CD4-positive, alpha-beta T cell treated with Interleukin-15 for 4 hours (primary cell): ENCODE data around the gene SUMO3.

ENCODE experiments used
- DNase-seq: peaks from one replicate; pipeline ENCODE4 v3.0.0-alpha.2; 2020; ENCODE audit warnings: low spot score

The SUMO3 gene

DNA sequence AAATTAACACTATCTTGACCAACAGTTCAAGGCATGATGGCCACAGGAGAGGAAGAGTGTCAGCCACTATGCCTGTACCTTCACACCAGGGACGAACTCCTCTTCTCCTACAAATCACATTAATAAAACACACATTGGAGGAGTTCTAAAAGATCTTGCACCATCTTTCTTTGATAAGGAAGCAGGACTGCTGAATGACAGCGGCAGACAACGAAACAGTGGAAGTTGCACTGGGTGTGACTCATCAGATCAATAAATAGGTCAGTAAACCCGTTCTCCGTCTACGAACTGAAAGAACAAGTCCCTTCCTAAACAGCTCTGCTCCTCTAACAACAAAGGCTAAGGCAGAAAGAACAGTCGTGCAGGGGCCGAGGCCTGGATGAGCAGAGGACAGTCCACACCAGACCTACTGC is 39.4 kb downstream of the SUMO3 start:
- no peak for DNase-seq

DNA sequence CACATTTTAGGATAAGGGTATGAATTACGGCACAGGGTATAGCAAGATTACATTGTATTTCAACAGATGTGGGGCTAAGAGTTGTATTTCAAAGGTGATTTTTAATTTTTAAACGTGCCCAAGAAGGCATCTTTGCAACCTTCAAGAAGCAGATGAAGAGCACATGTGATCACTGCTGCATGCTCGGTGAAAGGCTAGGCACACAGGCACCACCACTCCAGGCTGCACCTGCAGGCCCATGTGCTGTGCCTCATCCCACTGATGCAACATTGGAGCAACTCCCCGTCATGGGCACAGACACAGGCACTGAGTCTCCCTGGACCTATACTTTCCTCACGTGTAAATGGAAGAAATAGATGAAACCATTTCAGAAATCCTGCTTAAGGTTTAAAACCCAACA is 39.8 kb downstream of the SUMO3 start:
- DNase-seq: no peak

DNA sequence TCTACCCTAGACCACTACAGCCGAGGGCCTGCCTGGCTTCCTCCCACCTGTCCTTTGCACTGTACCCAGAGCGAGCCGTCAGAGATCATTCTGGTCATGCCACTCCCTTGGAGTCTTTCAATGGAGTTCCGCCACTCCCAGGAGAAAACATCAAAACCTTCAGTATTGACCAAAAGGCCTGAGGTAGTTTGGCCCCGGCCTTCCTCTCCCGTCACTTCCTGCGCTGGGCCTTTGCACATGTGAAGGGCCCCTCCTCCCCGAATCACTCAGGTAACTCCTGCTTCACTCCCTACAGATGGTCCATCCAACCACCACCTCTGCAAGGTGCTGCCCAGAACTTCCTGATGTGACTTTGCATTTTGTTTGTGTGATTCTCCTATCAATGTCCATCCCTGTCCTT is 42.9 kb downstream of the SUMO3 start:
- no peak for DNase-seq

DNA sequence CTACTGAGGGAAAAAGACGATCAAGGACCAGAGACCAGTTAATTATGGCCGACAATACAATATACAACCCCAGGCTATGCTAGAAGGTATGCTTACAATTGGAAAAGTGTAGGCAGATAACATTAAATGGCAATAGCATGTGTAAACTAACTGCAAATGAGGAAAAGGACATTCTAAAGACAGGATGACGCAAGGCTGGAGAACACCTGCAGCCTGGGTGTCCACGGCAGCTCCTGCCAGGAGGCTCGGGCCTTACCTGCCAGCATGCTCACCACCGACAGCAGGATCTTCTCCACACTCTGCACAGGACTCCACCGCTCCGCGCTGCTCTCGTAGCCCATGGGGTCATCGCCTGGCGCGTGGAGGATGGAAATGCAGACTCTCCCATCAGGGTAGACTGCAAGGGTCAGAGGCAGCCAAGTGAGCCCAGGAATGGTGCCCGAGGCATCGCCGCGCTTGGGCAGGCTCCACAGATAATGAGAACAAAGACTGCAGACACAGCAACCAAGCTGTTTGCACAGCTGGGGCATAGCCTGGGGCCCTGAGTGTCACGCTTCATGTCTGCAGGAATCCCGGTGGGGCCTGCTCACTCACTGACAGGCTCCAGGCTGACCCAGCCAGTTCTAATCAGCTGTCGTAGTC is 44.5 kb downstream of the SUMO3 start:
- no peak for DNase-seq

DNA sequence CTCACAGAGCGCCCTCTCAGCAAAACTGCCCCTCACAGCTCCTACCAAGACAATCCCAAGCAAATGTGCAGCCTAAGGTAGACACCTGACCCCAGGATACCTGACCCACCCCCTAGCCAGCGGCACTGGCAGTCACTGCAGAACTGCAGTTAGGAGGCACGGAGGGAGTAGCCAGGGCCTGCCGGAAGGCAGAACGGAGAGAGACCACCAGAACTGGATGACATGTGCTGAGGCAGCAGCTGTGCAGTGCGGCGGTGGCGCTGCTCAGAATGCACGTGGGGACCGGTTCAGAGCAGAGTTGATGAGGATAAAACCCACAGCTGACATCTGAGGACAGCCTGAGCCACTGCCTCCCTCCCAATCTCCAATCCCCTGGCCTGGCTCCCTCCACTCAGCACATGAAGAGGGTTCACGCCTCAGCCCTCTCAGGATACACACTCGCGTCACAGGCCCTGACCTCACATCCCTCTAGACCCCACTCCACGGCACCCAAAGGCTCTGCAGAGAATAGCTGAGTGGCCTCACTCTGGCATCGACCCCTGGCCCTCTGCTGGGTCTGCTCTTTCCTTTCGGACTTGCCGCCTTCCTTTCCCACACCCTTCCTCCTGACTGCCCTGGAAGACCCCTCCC is 45.9 kb downstream of the SUMO3 start:
- DNase-seq: no peak

DNA sequence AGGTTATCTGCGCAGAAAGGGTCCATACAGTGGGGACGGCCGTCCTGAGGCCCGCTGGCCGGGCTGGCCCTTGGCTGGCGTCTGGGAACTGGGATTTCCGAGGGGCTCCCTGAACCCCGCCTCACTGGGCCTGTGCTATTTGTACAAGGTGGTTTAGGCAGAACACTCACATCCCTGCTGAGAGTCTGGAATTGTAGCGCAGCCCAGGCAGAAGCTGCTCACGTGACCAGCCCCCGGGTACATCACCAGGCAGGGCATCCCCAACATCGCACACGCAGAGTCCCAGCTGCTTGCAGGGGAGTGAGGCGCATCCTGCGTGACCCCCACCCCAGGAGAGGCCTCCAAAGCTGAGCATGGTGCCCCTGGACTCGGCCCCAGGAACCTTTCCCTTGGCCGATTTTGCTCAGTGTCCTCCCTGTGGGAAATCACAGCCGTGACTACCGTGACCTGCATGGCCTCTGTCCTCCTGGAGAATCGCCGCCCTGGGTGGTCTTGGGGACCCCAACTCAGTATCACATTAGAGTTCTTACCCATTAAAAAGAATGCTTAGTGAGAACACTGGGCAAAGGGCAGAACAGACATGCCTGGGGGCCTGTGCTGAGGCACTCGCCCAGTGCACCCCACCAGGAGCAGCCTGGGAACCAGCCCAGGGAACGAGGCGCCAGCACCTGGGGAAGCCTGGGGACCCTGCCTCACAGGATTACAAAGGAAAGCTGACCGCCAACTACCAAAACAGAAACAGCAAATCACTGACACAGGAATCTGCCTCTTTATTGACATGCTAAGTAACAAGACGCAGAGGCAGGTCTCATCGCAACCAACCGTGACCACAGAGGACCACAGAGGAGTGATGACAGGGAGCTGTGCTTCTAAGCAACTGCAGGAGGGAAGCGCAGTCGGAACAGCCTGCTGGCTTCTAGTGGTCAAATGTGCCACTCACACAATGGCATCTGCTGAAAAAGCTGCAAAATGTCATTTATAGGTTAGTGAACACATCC is 49.7 kb downstream of the SUMO3 start:
- no peak for DNase-seq

DNA sequence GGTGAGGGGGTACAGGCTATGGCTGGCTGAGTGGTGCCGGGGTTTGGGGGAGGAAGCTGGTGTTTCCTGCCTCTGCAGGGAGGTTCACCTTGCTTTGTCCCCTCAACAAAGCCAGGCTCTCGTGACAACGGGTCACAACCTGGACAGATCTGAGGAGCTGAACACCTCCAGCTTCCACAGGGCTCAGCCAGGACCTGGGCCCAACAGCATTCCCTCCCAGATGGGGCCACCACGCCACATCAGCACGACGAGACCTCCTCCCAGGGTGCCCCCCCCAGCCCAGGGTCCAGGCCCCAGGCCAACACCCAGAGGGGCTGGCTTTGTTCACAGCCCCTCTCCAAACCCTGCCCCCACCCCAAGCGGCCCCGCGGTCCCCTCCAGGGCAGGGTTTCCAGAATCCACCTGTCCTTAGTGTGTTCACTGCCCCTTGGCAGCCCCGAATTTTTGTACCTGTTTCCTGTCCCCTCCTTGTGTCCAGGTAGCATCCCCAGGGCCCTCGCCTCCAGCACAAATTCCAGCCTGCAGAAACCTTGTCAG is 51.0 kb downstream of the SUMO3 start:
- no peak for DNase-seq

DNA sequence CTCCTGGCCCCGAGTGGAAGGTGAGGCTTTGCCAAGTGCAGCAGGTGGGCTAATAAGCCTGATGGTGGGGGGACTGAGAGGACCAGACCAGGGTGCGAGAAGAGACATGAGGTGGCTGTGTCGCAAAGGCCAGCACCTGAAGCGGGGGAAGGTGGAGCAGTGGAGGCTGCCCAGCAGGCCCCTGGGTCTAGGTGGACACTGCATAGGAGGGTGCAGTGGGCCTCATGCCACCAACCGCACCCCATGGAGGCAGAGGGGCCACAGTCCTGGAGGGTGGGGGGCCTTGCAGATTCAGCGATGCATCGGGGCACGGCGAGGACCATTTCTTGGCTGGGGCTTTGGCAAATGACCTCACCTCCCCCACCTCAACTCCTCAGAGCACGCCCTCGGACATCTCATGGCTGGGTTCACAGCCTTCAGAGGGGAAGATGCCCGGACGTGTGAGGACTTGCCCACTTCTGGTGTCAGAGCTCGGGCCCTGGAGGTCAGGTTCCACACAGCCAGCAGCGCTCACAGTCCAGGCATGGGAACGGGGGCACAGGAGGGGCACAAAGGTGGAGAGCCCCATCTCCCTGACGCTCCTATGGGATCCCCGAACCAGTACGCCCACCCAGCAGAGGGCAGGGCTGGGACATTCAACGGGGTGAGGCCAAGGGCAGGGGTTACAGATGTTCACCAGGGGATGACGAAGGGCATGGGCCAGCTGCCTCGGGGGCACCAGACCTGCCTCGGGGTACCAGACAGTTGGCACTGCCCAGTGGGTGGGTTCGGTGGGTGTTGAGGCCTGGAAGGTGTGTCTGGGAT is 51.6 kb downstream of the SUMO3 start:
- no peak for DNase-seq

DNA sequence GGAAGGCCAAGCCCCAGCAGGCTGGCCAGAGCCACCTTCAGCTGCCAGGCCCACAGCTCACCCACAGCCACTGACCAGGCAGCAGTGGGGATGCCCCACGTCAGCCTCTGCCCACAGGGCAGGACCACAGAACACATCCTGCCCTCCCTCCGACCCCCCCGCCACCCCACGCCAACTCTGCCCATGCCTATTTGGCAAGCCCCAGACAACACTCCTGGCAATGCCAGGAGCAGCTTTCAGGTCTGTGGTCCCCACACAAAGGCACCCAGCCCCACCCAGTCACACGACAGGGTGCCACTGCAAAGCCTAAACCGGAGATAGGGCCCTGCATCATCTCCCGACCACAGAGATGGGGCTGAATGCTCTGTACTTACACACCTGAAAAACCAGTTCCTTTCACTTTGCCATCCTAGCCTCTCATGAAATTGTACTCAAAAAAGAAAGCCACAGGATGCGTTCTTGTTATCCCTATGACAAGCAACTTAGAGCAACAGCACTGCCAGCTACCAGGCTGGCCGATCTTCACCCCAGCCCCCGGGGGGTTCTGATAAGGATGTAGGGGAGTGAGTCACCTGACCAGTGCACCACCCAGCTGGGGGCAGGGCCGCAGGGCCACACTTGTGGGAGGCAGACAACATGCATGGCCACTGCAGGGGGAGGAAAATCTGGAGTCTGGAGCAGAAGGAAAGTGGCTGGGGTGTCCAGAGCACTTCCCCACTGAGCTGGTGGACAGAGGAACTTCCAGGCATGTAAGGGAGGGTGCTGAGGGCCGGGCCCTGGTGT is 52.4 kb downstream of the SUMO3 start:
- DNase-seq: peak; percentile 33

DNA sequence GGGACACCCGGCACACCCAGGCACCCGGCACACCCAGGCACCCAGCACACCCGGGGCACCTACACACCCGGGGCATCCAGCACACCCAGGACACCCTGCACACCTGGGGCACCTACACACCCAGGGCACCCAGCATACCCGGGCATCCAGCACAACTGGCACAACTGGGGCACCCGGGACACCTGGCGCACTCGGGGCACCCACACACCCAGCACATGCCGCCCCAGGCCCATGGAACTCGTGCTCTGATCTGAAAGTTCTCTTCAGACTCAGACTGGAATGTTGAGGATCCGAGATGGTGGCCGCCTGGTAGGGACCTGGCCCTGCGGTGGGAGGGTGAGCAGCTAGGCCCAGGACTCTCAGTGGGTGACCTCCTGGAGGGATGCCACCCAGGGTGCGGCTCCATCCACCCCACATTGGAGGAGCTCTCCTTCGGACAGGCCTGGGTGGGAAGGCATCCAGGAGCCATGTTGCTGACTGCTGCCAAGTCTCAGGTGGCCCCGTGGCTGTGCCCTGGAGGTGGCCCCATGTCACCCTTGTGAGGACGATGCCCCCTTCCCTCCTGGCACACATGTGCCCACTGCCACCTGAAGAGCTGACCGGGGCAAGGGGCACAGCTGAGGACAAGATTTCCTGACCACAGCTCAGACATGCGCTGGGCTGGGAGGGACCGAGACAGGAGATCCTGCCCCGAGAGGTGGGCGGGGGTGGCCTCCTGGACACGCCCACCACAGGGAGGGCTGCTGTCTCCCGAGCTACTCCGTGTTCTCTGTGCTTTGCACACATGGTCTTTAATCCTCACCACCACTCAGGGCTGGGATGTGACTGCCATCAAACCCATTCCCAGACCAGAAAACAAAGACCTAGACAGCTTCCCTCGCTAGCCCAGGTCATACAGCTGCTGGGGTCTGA is 53.3 kb downstream of the SUMO3 start:
- no peak for DNase-seq

DNA sequence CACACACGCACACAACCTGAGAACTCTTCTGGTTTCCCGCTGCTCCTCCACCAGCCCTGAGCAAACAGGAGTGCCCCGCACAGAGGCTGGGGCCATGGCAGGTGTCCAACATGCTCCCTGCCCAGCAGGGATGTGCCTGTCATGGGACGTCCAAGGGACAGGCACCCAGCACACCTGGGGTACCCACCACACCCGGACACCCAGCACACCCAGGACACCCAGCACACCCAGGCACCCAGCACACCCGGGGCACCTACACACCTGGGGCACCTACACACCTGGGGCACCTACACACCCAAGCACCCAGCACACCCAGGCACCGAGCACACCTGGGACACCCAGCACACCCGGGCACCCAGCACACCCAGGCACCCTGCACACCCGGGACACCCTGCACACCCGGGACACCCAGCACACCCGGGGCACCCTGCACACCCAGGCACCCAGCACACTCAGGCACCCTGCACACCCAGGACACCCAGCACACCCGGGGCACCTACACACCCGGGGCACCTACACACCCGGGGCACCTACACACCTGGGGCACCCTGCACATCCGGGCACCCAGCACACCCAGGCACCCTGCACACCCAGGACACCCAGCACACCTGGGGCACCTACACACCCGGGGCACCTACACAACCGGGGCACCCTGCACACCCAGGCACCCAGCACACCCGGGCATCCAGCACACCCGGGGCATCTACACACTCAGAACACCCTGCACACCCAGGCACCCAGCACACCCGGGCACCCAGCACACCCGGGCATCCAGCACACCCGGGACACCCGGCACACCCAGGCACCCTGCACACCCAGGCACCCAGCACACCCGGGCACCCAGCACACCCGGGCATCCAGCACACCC is 54.2 kb downstream of the SUMO3 start:
- DNase-seq: no peak

DNA sequence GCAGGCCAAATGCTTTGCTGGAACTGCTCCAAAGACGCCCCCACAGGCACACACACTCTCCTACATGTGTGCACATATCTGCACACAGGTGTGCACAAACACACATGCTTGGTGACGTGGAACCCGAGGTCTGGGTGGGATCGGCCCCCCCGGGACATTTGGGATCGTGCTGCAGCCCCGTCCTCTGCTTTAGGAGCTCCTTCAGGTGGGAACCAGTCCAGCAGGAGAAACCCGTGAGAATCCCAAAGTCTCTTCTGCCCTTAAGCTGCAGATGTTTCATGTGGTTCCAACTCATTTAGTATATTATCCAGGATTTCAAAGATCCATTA is 54.8 kb downstream of the SUMO3 start:
- no peak for DNase-seq

DNA sequence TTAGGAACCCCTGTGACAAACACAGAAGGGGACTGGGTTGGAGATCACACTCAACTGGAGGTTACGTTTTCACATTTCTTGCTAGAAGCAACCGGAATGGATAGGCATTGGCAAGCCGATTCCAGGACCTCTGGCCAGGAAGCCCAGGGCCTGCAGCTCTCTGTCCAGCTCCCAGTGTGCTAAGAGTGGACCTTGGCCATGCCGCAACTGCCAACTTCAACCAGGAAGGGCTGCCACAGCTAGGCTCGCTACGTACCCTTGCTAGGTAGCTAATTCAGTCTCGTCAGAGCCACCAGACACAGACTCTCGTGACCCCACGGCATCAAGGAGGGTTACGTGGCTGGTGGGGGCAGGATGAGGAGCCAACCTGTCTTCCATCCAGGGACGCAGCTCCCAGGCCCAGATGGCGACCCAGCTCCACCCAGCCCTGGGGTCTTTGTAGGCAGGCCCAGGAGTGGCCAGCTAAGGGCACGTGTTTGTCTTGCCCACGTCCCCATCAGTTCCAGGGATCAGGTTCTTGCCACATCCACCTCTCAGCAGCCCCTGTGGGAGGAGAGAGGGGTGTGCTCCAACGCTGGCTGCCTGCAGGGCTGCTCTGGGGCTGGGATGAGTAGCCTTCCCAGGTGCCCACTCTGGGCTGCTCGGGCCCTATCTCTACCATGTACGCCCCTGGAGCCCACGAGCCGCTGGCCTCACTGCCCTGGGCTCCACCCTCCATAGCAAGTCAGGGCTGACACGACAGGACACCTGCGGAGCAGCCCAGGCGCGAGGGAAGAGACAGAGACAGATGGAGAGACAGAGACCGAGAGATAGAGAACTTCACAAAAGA is 55.4 kb downstream of the SUMO3 start:
- DNase-seq: no peak

DNA sequence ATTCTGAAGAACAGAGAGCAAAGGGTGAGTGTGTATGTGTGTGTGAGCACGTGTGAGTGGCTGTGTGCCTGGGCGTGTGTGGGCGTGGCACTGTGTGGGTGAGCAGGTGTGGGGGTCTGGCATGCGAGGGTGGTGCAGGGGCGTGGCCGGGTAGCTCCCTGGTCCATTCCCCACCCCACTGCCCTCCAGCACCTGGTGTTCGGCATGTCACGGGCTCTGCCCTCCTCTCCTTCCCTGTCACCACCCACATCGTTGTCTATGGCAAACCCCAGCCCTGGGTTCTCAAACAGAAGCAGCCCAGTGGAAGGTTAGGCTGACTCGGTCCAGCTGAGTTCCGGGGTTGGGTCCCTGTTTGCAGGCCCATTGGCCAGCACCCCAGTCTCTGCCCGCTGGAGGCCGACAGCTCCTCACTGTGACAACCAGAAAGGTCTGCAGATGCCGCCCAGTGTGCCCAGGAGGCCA is 56.1 kb downstream of the SUMO3 start:
- no peak for DNase-seq

DNA sequence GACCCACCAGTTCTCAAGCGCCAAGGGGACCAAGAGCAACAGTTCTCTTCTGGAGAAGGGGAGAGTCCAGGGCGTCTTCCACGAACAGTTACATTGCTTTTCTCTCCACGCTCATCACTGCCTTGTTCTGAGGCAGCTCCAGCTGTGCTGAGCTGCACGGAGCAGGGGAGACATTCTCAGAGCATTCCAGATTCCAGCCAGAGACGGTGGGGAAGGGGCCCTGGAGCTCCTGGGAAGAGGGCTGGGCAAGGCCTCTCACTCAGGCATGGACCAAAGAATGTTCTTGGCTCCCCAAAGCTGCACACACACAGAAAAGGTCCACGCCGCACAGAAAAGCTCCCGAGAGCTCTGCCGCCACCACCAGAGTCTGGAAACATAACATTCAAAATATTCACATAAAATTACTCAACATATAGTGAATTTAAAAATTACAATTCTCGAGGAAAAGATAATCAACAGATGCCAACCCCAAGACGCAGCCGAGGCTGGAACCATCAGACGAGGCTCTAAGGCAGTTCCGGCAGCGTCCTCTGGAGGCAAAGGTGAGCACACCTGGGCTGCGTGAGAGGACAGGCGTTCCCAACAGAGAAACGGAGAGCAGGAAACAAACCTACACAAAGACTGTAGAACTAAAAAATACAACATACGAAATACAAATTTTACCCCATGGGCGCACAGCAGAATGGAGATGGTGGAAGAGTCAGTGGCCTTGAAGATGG is 56.7 kb downstream of the SUMO3 start:
- peak; percentile 7 for DNase-seq

DNA sequence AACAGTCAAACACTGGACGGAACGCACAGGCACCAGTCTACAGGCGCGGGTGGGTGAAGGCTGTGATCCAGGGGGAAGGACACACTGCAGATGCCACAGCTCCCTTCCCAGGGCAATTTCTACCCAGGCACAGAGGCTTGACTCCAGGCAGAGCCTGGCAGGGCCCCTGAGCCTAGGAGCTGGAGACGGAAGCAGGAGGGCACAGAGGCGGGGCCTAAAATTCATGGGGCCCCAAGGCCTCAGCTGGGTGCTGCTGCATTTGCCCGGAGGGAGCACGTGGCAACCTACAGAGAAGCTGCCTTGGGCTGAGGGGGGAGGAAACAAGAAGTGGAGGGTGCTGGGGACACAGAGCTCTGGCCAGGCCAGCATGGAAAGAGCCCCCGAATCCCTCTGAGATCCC is 57.5 kb downstream of the SUMO3 start:
- no peak for DNase-seq

DNA sequence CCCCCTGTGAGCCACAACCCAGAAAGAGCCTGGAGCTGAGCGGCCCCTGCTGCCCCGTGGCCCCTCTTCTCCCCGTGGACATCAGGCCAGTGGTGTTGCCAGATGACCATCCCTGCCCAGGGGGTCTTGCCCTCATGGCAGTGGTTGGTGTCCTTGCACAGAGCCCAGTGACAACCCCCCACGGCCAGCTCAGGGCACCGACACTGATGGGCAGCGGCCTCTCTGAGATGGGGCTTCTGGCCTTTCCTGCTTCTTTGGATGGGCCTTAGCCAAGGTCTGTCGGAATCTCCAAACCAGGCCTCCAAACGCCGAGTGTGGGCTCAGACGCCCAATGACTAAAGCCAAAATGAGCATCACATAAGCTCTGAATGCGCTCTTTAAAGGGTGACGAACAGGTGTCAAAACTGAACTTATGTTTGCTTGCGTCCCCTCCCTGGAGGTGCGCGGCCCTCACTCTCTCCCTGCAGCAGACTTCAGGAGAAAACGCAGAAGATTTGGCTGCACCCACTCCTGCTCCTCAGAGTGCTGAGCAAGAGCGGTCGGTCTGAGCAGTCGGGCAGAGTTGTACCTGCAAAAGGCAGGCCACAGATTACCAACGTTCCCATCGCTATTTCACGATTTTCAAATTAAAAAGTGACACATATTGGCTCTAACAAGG is 58.1 kb downstream of the SUMO3 start:
- DNase-seq: no peak
